ENCODE data around the gene CASD1.

DNA sequence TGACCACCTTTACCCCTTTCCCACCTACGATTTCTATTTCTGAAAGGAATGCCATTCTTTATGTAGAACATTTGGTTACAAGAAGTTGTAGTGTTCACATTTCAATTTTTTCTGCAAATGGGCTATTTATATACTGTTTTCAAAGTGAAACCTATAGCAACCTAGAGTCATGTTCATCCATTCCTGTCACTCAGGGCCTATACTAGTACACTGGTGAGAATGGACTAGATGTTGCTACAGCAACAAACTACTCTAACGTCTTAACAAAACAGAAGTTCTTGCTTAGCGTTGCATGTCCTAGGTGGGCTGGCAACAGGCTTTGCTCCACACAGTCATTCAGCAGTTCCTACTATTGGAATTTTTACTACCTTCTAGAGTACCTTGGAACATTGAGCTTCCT, 16.3 kb downstream of the CASD1 start:
- TF ChIP-seq EZH2 (IDR thresholded peaks at IDR 0.05) (no peak), POLR2AphosphoS5 (IDR thresholded peaks at IDR 0.05; ENCODE audit: borderline replicate concordance, low read depth, low read length) (no peak), FOXP2 (optimal IDR thresholded peaks at IDR 0.05; ENCODE audit: control extremely low read depth, extremely low read length, insufficient read depth) (no peak)
